ENCODE measurements around the gene MAN1C1. TPM values are rescaled to one million over a fixed set of nuclear protein-coding genes. Genes with fewer than 3 reads are reported as not detected.

The MAN1C1 gene
- polyA plus RNA-seq, 1 of the 3 experiments (the other 2 are of a cell fraction), result 0.20 TPM

DNA sequence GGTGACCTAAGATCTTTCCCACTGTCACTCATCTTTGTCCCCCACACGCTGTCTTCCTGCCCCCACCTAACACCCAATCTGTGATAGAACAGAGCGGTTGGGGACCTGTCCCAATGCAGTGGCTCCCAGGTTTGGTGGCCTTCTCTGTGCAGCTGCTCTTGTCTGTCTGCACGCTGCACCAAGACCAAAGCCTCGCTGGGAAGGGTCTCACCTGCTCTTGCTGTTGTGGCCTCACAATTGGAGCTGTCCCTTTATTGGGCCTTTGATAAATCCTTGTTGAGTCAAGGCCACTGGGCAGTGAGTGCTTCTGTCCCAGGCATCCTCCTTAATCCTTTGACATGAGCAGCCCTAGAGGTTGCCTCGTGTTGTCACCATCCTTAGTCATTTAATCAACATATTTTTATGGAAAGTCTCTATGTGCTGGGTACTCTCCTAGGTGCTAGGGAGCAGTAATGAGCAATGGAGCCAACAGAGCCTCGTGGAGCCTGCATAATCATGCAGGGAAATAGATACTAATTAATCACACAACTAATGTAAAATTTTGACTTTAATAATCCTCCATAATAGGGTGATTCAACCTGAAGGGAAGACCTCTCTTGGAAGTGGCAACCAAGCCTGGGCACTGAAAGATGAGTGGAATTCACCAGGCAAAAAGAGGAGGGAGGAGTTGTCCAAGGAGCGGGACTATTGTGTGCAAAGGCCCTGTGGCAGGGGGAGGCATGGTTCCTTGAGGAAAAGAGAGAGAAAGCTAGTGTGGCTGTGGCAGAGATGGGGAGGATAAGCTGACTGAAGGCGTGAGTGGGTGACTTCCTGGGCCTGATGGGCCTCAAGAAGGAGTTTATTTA, 57.6 kb downstream of the MAN1C1 start:
- Histone ChIP-seq H3K27ac (ENCODE audit: low read depth in 2 of 2, low read length in 1 of 2) (no peak overlapping the region), H3K9me3 (no peaks in the 10 kb centered on the region), H3K79me2 (ENCODE audit: insufficient read depth) (no peaks in the 10 kb centered on the region), H3K4me1 (ENCODE audit: control insufficient read depth in 1 of 2, insufficient read depth in 2 of 2, low read depth in 1 of 2, low read length in 1 of 2) (no peaks in the 10 kb centered on the region; a peak in 1 of 4 replicates), H3K36me3 (replicated peaks in 1 of 2; ENCODE audit: control insufficient read depth in 1 of 2, insufficient read depth in 2 of 2, low read length in 1 of 2) (no peaks in the 10 kb centered on the region), H3F3A (replicated peaks; ENCODE audit: insufficient read depth) (no peaks in the 10 kb centered on the region), H4K20me1 (ENCODE audit: insufficient read depth) (no peaks in the 10 kb centered on the region), H3K4me2 (no peak overlapping the region), H3K9me2 (no peaks in the 10 kb centered on the region), H3K4me3 (ENCODE audit: low read depth in 2 of 2, low read length in 1 of 2) (no peak overlapping the region), H3K27me3 (ENCODE audit: insufficient read depth) (peaks cover 18% of the 10 kb centered on the region; the same call in 1 of the 2 replicates), H2AFZ (ENCODE audit: low read depth) (no peak overlapping the region), H3K9ac (no peak overlapping the region)
- DNase-seq, result no peak
- POLR2A ChIA-PET, result no interaction called here
- CTCF ChIA-PET, result interaction anchor here (0.9 kb wide), 1 partner anchor 55 kb away, joined by 3 read pairs; no protein-coding TSS in a partner anchor
- WGBS (ENCODE audit: low lambda C conversion rate), result 70% methylated on average over 7 of the region's 8 CpGs
- TF ChIP-seq TCF12 (IDR thresholded peaks at IDR 0.05) (no peak), EZH2phosphoT487 (IDR thresholded peaks at IDR 0.05; ENCODE audit: borderline replicate concordance, low read depth) (no peak), RCOR1 (IDR thresholded peaks at IDR 0.05; ENCODE audit: low read length) (no peak), CHD2 (IDR thresholded peaks at IDR 0.05; ENCODE audit: low read length, partially characterized antibody) (no peak)

DNA sequence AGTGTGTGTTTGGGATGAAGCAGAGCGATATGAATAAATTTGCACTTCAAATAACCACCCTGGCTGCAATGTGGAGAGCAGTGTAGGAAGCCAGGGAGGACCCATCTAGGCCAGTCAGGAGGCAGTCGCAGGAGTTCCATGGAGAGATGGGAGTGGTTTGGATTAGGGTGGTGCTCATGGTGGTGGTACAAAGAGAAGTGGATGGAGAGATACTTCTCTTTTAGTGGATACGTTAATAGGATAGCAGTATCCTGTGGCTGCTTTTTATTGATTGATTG, 58.2 kb downstream of the MAN1C1 start:
- Histone ChIP-seq H3K4me2 (no peak overlapping the region), H3K9ac (no peak overlapping the region), H3K27me3 (ENCODE audit: insufficient read depth) (peaks cover 21% of the 10 kb centered on the region; the same call in 1 of the 2 replicates), H3K9me2 (no peaks in the 10 kb centered on the region), H2AFZ (ENCODE audit: low read depth) (no peak overlapping the region), H3K27ac (ENCODE audit: low read depth in 2 of 2, low read length in 1 of 2) (no peak overlapping the region), H4K20me1 (ENCODE audit: insufficient read depth) (no peaks in the 10 kb centered on the region), H3K9me3 (no peaks in the 10 kb centered on the region), H3K79me2 (ENCODE audit: insufficient read depth) (no peaks in the 10 kb centered on the region), H3F3A (replicated peaks; ENCODE audit: insufficient read depth) (no peaks in the 10 kb centered on the region), H3K4me1 (ENCODE audit: control insufficient read depth in 1 of 2, insufficient read depth in 2 of 2, low read depth in 1 of 2, low read length in 1 of 2) (no peaks in the 10 kb centered on the region; a peak in 1 of 4 replicates), H3K36me3 (replicated peaks in 1 of 2; ENCODE audit: control insufficient read depth in 1 of 2, insufficient read depth in 2 of 2, low read length in 1 of 2) (no peaks in the 10 kb centered on the region), H3K4me3 (ENCODE audit: low read depth in 2 of 2, low read length in 1 of 2) (no peak overlapping the region)
- TF ChIP-seq, protein P1, sequence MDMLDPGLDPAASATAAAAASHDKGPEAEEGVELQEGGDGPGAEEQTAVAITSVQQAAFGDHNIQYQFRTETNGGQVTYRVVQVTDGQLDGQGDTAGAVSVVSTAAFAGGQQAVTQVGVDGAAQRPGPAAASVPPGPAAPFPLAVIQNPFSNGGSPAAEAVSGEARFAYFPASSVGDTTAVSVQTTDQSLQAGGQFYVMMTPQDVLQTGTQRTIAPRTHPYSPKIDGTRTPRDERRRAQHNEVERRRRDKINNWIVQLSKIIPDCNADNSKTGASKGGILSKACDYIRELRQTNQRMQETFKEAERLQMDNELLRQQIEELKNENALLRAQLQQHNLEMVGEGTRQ (IDR thresholded peaks at IDR 0.05; ENCODE audit: borderline replicate concordance, low read depth, low read length), result no peak
- no peak for TF ChIP-seq NRF1 (IDR thresholded peaks at IDR 0.05; ENCODE audit: low read depth, low read length)
- TF ChIP-seq, protein P2, sequence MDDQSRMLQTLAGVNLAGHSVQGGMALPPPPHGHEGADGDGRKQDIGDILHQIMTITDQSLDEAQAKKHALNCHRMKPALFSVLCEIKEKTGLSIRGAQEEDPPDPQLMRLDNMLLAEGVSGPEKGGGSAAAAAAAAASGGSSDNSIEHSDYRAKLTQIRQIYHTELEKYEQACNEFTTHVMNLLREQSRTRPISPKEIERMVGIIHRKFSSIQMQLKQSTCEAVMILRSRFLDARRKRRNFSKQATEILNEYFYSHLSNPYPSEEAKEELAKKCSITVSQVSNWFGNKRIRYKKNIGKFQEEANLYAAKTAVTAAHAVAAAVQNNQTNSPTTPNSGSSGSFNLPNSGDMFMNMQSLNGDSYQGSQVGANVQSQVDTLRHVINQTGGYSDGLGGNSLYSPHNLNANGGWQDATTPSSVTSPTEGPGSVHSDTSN (IDR thresholded peaks at IDR 0.05), result no peak
- TF ChIP-seq MEF2A (IDR thresholded peaks at IDR 0.05; ENCODE audit: borderline replicate concordance, low read depth), result no peak
- no peak for TF ChIP-seq SIN3A (IDR thresholded peaks at IDR 0.05; ENCODE audit: borderline replicate concordance, low read depth, low read length)
- TF ChIP-seq NFIC (IDR thresholded peaks at IDR 0.05; ENCODE audit: borderline replicate concordance), result no peak
- TF ChIP-seq RXRA (IDR thresholded peaks at IDR 0.05; ENCODE audit: borderline replicate concordance, low read depth), result no peak
- TF ChIP-seq RFX5 (IDR thresholded peaks at IDR 0.05; ENCODE audit: low read length), result no peak
- no peak for TF ChIP-seq FOXJ3 (CRISPR knock-in tag; IDR thresholded peaks at IDR 0.05)
- TF ChIP-seq, protein P3, sequence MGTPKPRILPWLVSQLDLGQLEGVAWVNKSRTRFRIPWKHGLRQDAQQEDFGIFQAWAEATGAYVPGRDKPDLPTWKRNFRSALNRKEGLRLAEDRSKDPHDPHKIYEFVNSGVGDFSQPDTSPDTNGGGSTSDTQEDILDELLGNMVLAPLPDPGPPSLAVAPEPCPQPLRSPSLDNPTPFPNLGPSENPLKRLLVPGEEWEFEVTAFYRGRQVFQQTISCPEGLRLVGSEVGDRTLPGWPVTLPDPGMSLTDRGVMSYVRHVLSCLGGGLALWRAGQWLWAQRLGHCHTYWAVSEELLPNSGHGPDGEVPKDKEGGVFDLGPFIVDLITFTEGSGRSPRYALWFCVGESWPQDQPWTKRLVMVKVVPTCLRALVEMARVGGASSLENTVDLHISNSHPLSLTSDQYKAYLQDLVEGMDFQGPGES (IDR thresholded peaks at IDR 0.05; ENCODE audit: low read depth, low read length), result no peak
- TF ChIP-seq EP300 (IDR thresholded peaks at IDR 0.05; ENCODE audit: borderline replicate concordance in 1 of 2, low read depth in 1 of 2, low read length in 1 of 2), result no peak
- TF ChIP-seq TCF12 (IDR thresholded peaks at IDR 0.05), result no peak
- DNase-seq, result no peak
- ChIA-PET POLR2A (no interaction called here), CTCF (interaction anchor here (0.9 kb wide), 1 partner anchor 56 kb away, joined by 3 read pairs; no protein-coding TSS in a partner anchor)
- WGBS (ENCODE audit: low lambda C conversion rate), result 87% methylated on average over 3 of the region's 3 CpGs
